ENCODE results near the gene MYOG.

The MYOG gene

DNA sequence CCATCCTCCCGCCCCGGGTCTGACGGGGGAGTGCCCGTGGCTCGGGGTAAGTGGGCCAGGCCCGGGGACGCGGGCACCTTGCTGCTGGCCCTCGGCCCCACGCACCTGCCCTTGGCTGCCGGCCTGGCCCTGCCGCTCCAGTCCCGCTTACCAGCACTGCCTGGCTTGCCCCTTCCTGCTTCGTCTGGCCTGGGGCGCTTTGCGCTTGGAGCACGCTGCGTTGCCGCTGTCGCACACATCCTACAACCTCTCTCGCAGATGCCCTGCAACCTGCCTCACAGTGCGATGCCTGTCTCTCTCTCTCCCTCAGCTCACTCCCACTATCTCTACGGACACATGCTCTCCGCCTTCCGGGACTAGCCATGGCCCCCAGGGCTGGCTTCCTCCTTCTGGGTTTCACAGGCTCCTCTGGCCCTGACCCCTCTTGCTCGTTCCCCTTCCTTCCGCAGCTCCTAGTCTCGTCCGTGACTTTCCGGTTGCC lies 9.7 kb downstream of the MYOG start:
- FAIRE-seq: no peak
- DNase-seq (ENCODE audit: insufficient read length, low spot score): no peak
- TF ChIP-seq, protein P1, sequence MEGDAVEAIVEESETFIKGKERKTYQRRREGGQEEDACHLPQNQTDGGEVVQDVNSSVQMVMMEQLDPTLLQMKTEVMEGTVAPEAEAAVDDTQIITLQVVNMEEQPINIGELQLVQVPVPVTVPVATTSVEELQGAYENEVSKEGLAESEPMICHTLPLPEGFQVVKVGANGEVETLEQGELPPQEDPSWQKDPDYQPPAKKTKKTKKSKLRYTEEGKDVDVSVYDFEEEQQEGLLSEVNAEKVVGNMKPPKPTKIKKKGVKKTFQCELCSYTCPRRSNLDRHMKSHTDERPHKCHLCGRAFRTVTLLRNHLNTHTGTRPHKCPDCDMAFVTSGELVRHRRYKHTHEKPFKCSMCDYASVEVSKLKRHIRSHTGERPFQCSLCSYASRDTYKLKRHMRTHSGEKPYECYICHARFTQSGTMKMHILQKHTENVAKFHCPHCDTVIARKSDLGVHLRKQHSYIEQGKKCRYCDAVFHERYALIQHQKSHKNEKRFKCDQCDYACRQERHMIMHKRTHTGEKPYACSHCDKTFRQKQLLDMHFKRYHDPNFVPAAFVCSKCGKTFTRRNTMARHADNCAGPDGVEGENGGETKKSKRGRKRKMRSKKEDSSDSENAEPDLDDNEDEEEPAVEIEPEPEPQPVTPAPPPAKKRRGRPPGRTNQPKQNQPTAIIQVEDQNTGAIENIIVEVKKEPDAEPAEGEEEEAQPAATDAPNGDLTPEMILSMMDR (IDR thresholded peaks at IDR 0.05; ENCODE audit: insufficient read depth, missing control alignments): no peak

DNA sequence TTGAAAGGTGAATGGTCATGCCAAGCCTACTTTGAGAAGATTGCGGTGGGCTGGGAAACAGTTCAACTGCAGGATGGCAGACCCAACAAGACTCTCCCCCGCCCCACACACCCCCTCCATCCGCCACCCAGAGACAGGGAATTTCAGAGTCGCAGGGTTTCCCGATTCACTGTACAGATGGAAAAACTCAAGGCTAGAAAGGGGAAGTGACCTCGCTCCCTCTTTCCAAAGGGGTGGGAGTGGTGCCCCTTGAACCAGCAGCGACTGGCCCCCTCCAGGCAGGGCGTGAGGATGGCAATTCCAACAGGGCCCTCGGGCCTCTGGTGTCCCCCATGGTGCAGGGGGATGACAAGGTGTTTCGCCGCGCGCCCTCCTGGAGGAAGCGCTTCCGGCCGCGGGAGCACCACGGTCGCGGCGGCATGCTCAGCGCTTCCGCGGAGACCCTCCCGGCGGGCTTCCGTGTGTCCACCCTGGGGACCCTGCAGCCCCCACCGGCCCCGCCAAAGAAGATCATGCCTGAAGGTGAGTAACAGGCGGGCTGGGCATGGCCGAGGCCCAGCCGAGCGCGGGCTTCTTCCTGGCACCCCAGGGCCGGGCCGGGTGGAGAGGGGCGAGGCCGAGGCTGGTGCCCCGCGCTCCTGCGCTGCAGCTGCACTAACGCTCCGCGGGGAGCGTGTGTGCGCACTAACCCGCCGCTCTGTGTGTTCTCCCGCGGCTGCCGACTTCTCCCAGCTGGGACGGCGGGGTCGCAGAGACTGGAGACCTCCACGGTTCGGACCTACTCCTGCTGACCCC lies 10.4 kb downstream of the MYOG start:
- no peak for FAIRE-seq
- DNase-seq (ENCODE audit: insufficient read length, low spot score): no peak
- TF ChIP-seq, protein P1 (IDR thresholded peaks at IDR 0.05; ENCODE audit: insufficient read depth, missing control alignments): no peak

DNA sequence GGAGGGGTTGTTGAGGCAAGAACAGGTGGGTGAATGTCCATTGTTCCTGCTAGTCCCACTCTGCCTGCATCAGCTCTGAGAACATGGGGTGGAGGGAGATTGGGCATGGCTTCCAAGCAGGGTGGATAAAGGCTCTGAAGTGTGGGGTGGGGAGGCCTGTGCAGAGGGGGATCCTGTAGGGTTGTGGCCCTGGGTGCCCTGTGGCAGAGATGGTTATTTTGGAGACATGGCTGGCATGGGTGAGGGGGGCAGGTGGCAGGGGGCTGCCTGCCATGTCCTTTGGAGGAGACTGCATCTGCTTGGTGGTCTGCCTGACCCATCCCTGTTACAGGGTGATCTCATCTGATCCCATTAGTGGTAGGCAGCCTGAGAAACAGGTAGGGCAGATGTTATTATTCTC lies 11.2 kb downstream of the MYOG start:
- FAIRE-seq: no peak
- DNase-seq (ENCODE audit: insufficient read length, low spot score): no peak
- TF ChIP-seq, protein P1 (IDR thresholded peaks at IDR 0.05; ENCODE audit: insufficient read depth, missing control alignments): no peak

DNA sequence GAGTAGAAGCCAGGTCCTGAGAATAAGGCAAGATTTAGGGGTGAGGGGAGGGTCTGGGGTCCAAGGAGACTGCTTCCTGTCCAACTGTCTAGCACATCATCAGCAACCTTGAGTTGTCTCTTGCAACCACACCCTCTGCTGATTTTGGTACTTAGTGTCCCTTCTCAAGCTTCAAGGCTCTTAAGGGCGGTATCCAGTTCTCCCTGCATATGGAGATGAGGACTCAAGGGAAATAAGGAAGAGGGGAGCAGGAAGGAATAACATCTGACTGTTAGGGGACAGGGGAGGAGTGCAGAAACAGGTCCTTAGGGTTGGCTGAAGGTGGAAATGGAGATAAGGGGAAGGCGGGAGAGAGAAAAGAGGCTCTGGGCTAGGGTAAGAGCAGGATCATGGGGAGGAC lies 12.3 kb downstream of the MYOG start:
- no peak for FAIRE-seq
- TF ChIP-seq, protein P1 (IDR thresholded peaks at IDR 0.05; ENCODE audit: insufficient read depth, missing control alignments): no peak
- no peak for DNase-seq (ENCODE audit: insufficient read length, low spot score)

DNA sequence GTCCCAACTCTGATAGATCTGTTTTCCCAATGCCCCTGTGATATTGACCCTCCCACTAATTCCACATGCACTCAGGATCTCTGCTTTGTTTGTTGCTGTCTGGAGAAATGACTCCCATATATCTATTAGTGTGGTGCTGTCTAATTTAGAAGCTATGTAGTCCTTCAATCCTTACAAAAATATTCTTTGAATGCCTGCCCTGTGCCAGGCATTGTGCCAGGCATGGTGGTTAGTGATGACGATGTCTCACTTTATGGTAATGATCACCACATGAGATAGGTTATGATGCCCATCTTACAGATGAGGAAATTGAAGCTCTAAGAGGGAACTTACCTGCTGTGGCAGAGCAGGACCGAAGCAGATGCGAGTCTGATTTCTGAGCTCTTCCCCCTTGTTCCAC lies 12.9 kb downstream of the MYOG start:
- DNase-seq (ENCODE audit: insufficient read length, low spot score) (no peak), FAIRE-seq (no peak)
- TF ChIP-seq, protein P1 (IDR thresholded peaks at IDR 0.05; ENCODE audit: insufficient read depth, missing control alignments): no peak

DNA sequence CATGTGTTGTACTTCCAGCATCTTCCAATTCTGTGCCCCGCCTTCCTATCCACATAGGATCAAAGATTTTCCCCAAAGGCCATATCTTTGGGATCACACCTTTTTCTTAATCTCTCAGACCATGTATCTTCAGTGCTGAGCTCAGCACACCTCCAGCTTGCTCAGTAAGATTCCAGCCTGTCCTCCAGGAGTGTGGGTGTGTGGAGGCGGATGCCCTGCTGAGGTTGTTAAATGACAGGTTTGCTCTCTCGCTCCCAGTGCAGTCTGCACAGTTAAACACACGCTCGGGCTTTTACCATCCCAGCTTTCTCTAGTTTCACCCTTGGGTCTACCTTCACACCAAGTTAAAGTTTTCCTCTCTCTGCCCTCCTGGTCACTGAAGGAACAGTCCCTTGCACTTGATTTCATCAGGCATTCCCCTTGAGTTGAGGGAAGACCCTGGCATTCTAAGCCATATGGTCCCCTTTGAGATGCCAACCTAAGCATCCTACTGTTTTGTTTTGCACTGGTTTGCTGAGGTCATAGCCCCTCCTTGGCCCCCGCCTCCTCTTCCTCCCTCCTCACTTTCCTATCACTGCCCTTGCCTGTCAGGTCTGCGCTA lies 13.7 kb downstream of the MYOG start:
- FAIRE-seq (no peak), DNase-seq (ENCODE audit: insufficient read length, low spot score) (no peak)
- TF ChIP-seq, protein P1 (IDR thresholded peaks at IDR 0.05; ENCODE audit: insufficient read depth, missing control alignments): no peak
